ENCODE measurements around the gene ZFY. TPM values are rescaled to one million over a fixed set of nuclear protein-coding genes. Genes with fewer than 3 reads are reported as not detected.

The ZFY gene
- total RNA-seq, 1 experiment from 2014 or later, result 3.5 TPM

- Histone ChIP-seq H3K4me2 (ENCODE audit: low read length) (no peak overlapping the region), H2AFZ (ENCODE audit: low read depth, low read length, poor library complexity, severe bottlenecking) (no peak overlapping the region), H3K27me3 (ENCODE audit: insufficient read depth, low read length) (no peaks in the 10 kb centered on the region), H3K4me1 (ENCODE audit: control insufficient read depth in 1 of 2, insufficient read depth in 2 of 2, low read length in 2 of 2) (no peaks in the 10 kb centered on the region), H3K9me3 (ENCODE audit: control insufficient read depth in 1 of 2, insufficient read depth in 1 of 2, low read depth in 1 of 2, low read length in 2 of 2) (no peaks in the 10 kb centered on the region), H3K4me3 (replicated peaks in 1 of 2; ENCODE audit: low read depth in 1 of 2, low read length in 2 of 2) (no peak overlapping the region), H3K79me2 (ENCODE audit: insufficient read depth, low read length) (no peaks in the 10 kb centered on the region), H3K9me2 (ENCODE audit: insufficient read depth) (no peaks in the 10 kb centered on the region), H3K9ac (ENCODE audit: low read length) (no peak overlapping the region), H3K27ac (ENCODE audit: low read depth, low read length) (no peak overlapping the region), H3K36me3 (ENCODE audit: control insufficient read depth in 1 of 2, insufficient read depth in 2 of 2, low read length in 2 of 2) (no peaks in the 10 kb centered on the region), H4K20me1 (ENCODE audit: insufficient read depth) (no peaks in the 10 kb centered on the region)
- ChIA-PET RAD21 (ENCODE audit: low non-redundant PET in 1 of 2, low total read pairs in 2 of 2, uncharacterized antibody in 2 of 2, unreplicated experiment in 2 of 2) (no interaction called here), CTCF (no interaction called here), POLR2A (no interaction called here)
- intact Hi-C loops (cut with micrococcal nuclease), result no loop called here
- no peak for ATAC-seq
- TF ChIP-seq POLR2A (IDR thresholded peaks at IDR 0.05; ENCODE audit: borderline replicate concordance, extremely low read depth, insufficient read depth, insufficient read length), result no peak
- BruUV-seq (replicated peaks), result no TSS peak
- DNase-seq (ENCODE audit: low read depth, low spot score), result no peak
Measured at GRCh38 chrY:3018546-3018945, 83.4 kb downstream of the ZFY start.

- Histone ChIP-seq H3K9me2 (ENCODE audit: insufficient read depth) (no peaks in the 10 kb centered on the region), H3K27me3 (ENCODE audit: insufficient read depth, low read length) (no peaks in the 10 kb centered on the region), H3K4me3 (replicated peaks in 1 of 2; ENCODE audit: low read depth in 1 of 2, low read length in 2 of 2) (no peak overlapping the region), H3K36me3 (ENCODE audit: control insufficient read depth in 1 of 2, insufficient read depth in 2 of 2, low read length in 2 of 2) (no peaks in the 10 kb centered on the region), H3K79me2 (ENCODE audit: insufficient read depth, low read length) (no peaks in the 10 kb centered on the region), H3K4me1 (ENCODE audit: control insufficient read depth in 1 of 2, insufficient read depth in 2 of 2, low read length in 2 of 2) (no peaks in the 10 kb centered on the region), H3K9me3 (ENCODE audit: control insufficient read depth in 1 of 2, insufficient read depth in 1 of 2, low read depth in 1 of 2, low read length in 2 of 2) (no peaks in the 10 kb centered on the region), H3K27ac (ENCODE audit: low read depth, low read length) (no peak overlapping the region), H3K9ac (ENCODE audit: low read length) (no peak overlapping the region), H3K4me2 (ENCODE audit: low read length) (no peak overlapping the region), H2AFZ (ENCODE audit: low read depth, low read length, poor library complexity, severe bottlenecking) (no peak overlapping the region), H4K20me1 (ENCODE audit: insufficient read depth) (no peaks in the 10 kb centered on the region)
- ChIA-PET CTCF (no interaction called here), RAD21 (ENCODE audit: low non-redundant PET in 1 of 2, low total read pairs in 2 of 2, uncharacterized antibody in 2 of 2, unreplicated experiment in 2 of 2) (no interaction called here), POLR2A (no interaction called here)
- BruUV-seq (replicated peaks), result no TSS peak
- ATAC-seq, result no peak
- no peak for DNase-seq (ENCODE audit: low read depth, low spot score)
- TF ChIP-seq CEBPB (IDR thresholded peaks at IDR 0.05; ENCODE audit: low read depth), result no peak
- TF ChIP-seq RAD21 (IDR thresholded peaks at IDR 0.05; ENCODE audit: low read depth), result no peak
- TF ChIP-seq ATF3 (IDR thresholded peaks at IDR 0.05), result no peak
- no peak for TF ChIP-seq FOSL1 (IDR thresholded peaks at IDR 0.05; ENCODE audit: low read depth)
- TF ChIP-seq EZH2phosphoT487 (IDR thresholded peaks at IDR 0.05; ENCODE audit: borderline replicate concordance), result no peak
- no peak for TF ChIP-seq POLR2A (IDR thresholded peaks at IDR 0.05; ENCODE audit: borderline replicate concordance, extremely low read depth, insufficient read depth, insufficient read length)
- no peak for TF ChIP-seq SP1 (IDR thresholded peaks at IDR 0.05; ENCODE audit: low read depth)
- no peak for TF ChIP-seq CTCF (IDR thresholded peaks at IDR 0.05 in 2 of 3, conservative IDR thresholded peaks at IDR 0.05 in 1 of 3; ENCODE audit: borderline replicate concordance in 1 of 3, insufficient read depth in 1 of 3, low read depth in 2 of 3, low read length in 2 of 3)
- no peak for TF ChIP-seq ZNF274 (IDR thresholded peaks at IDR 0.05; ENCODE audit: low read depth, low read length)
- intact Hi-C loops (cut with micrococcal nuclease), result no loop called here
Measured at GRCh38 chrY:3019584-3019983, 84.4 kb downstream of the ZFY start.

Data from HCT116 (cell line).